H1 (cell line): ENCODE measurements around the gene DCAF4. TPM values are rescaled to one million over a fixed set of nuclear protein-coding genes. Genes with fewer than 3 reads are reported as not detected.

Source experiments
- CTCF ChIA-PET: fragments of 300-600 bp; sonication (Branson Sonifier 250); formaldehyde crosslinking; loops from one replicate; lab custom pipeline; 2021; ENCODE audit not compliant: partially characterized antibody; lab: Charles Lee
- POLR2A ChIA-PET: fragments of 300-600 bp; sonication (Branson Sonifier 250); formaldehyde crosslinking; loops from one replicate; lab custom pipeline; 2021; ENCODE audit warnings: inconsistent platforms; ENCODE audit not compliant: partially characterized antibody; lab: Charles Lee
- DNase-seq, 2 experiments: peaks; one replicate each; pipeline versions ENCODE4 v3.0.0 to v3.0.0-alpha.2; 2010 to 2022; ENCODE audit warnings: low spot score in 2 of 2, low read depth in 1 of 2, mixed read lengths in 1 of 2
- FAIRE-seq: peaks from 2 replicates; lab custom pipeline; 2011; peaks lifted over from hg19 to GRCh38; lab: Jason Lieb, UNC
- H2AFZ ChIP-seq: 2 replicates; pipeline ENCODE4 v1.8.1; 2012; ENCODE audit warnings: low read length, inconsistent platforms
- H2AK5ac ChIP-seq: 2 replicates; pipeline ENCODE4 v1.6.1; 2013; ENCODE audit warnings: low read depth, low read length
- H2BK120ac ChIP-seq: replicated peaks from 2 replicates; pipeline ENCODE3; 2013; ENCODE audit warnings: low read depth, low read length, inconsistent platforms
- H2BK12ac ChIP-seq: 2 replicates; pipeline ENCODE4 v1.6.1; 2013; ENCODE audit warnings: low read depth, low read length
- H2BK15ac ChIP-seq: 2 replicates; pipeline ENCODE4 v1.6.1; 2013; ENCODE audit warnings: low read length
- H2BK20ac ChIP-seq: 2 replicates; pipeline ENCODE4 v1.6.1; 2013; ENCODE audit warnings: low read length
- H2BK5ac ChIP-seq: 2 replicates; pipeline ENCODE4 v1.6.1; 2013; ENCODE audit warnings: low read depth, low read length
- H3K14ac ChIP-seq: 2 replicates; pipeline ENCODE4 v1.6.1; 2013; ENCODE audit warnings: inconsistent platforms; ENCODE audit not compliant: insufficient read length
- H3K18ac ChIP-seq: 2 replicates; pipeline ENCODE4 v1.6.1; 2013; ENCODE audit warnings: low read length; ENCODE audit errors: extremely low read depth
- H3K23ac ChIP-seq: 2 replicates; pipeline ENCODE4 v1.6.1; 2013; ENCODE audit warnings: inconsistent platforms; ENCODE audit not compliant: insufficient read length
- H3K23me2 ChIP-seq: 2 replicates; pipeline ENCODE4 v1.6.1; 2013; ENCODE audit warnings: low read depth, low read length
- H3K27ac ChIP-seq: 2 replicates; pipeline ENCODE4 v1.6.1; 2011; ENCODE audit warnings: low read depth, low read length, inconsistent platforms
- H3K27me3 ChIP-seq, 4 experiments: replicated peaks in 1 of 4; 1 replicate in 1 of 4; 2 replicates in 3 of 4; pipeline versions ENCODE4 v1.6.1 to v1.8.1; 2011 to 2013; ENCODE audit warnings: low read length in 3 of 4, mild to moderate bottlenecking in 3 of 4, inconsistent platforms in 2 of 4, mixed read lengths in 2 of 4, moderate library complexity in 1 of 4; ENCODE audit not compliant: control insufficient read depth in 3 of 4, insufficient read depth in 3 of 4; ENCODE audit errors: extremely low read depth in 1 of 4
- H3K36me3 ChIP-seq, 4 experiments: 2 replicates each; pipeline versions ENCODE4 v1.6.1 to v1.8.1; 2011 to 2013; ENCODE audit warnings: mild to moderate bottlenecking in 4 of 4, low read length in 3 of 4, moderate library complexity in 2 of 4, control low read depth in 1 of 4, inconsistent platforms in 1 of 4; ENCODE audit not compliant: insufficient read depth in 4 of 4, control insufficient read depth in 2 of 4
- H3K4ac ChIP-seq: replicated peaks from 2 replicates; pipeline ENCODE3; 2013; ENCODE audit warnings: low read length, low read depth, mixed read lengths, inconsistent platforms; ENCODE audit not compliant: insufficient read length
- H3K4me1 ChIP-seq, 4 experiments: replicated peaks in 1 of 4; 1 replicate in 1 of 4; 2 replicates in 3 of 4; pipeline versions ENCODE4 v1.6.1 to v1.8.1; 2011 to 2013; ENCODE audit warnings: low read length in 3 of 4, inconsistent platforms in 2 of 4, mixed read lengths in 1 of 4; ENCODE audit not compliant: insufficient read depth in 4 of 4, control insufficient read depth in 3 of 4
- H3K4me2 ChIP-seq, 2 experiments: 2 replicates each; pipeline versions ENCODE4 v1.6.1 to v1.8.1; 2011 to 2013; ENCODE audit warnings: low read depth in 2 of 2, low read length in 2 of 2, control low read depth in 1 of 2, inconsistent platforms in 1 of 2, mild to moderate bottlenecking in 1 of 2; ENCODE audit not compliant: insufficient read depth in 1 of 2
- H3K4me3 ChIP-seq, 4 experiments: fragments of 200-600, 300-600 bp in 1 of 4; sonication (generic), shearing (Covaris generic), sonication (Bioruptor Twin) in 1 of 4; 2 replicates each; pipeline versions ENCODE4 v1.5.1 to v1.8.1; 2011 to 2016; ENCODE audit warnings: low read length in 4 of 4, low read depth in 3 of 4, control low read depth in 2 of 4, inconsistent platforms in 2 of 4, mild to moderate bottlenecking in 2 of 4, mixed read lengths in 1 of 4, moderate library complexity in 1 of 4; ENCODE audit not compliant: insufficient read depth in 2 of 4; ENCODE audit errors: extremely low read depth in 1 of 4
- H3K56ac ChIP-seq: replicated peaks from 2 replicates; pipeline ENCODE3; 2013; ENCODE audit warnings: low read depth, mild to moderate bottlenecking, mixed read lengths, low read length, inconsistent platforms; ENCODE audit not compliant: insufficient read length
- H3K79me1 ChIP-seq: 2 replicates; pipeline ENCODE4 v1.6.1; 2013; ENCODE audit warnings: low read depth, low read length, control low read depth
- H3K79me2 ChIP-seq, 2 experiments: 2 replicates each; pipeline versions ENCODE4 v1.6.1 to v1.8.1; 2012 to 2013; ENCODE audit warnings: low read length in 2 of 2, mild to moderate bottlenecking in 2 of 2, inconsistent platforms in 1 of 2; ENCODE audit not compliant: insufficient read depth in 2 of 2, control insufficient read depth in 1 of 2
- H3K9ac ChIP-seq, 4 experiments: replicated peaks in 1 of 4; 1 replicate in 1 of 4; 2 replicates in 3 of 4; pipeline versions ENCODE4 v1.6.1 to v1.8.1; 2011 to 2013; ENCODE audit warnings: low read depth in 3 of 4, low read length in 3 of 4, control low read depth in 2 of 4, mild to moderate bottlenecking in 2 of 4, moderate library complexity in 2 of 4, inconsistent platforms in 1 of 4; ENCODE audit errors: extremely low read depth in 1 of 4
- H3K9me3 ChIP-seq, 2 experiments: 2 replicates each; pipeline versions ENCODE4 v1.6.1 to v1.8.1; 2012 to 2013; ENCODE audit warnings: mild to moderate bottlenecking in 2 of 2, moderate library complexity in 2 of 2, control low read depth in 1 of 2, inconsistent platforms in 1 of 2, low read depth in 1 of 2, low read length in 1 of 2, mixed read lengths in 1 of 2; ENCODE audit not compliant: insufficient read depth in 2 of 2
- H4K20me1 ChIP-seq, 2 experiments: replicated peaks in 1 of 2; 2 replicates each; pipeline versions ENCODE3 to v1.8.1; 2011 to 2013; ENCODE audit warnings: inconsistent platforms in 2 of 2, low read length in 2 of 2, mild to moderate bottlenecking in 1 of 2; ENCODE audit not compliant: insufficient read depth in 2 of 2, control insufficient read depth in 1 of 2
- H4K5ac ChIP-seq: 2 replicates; pipeline ENCODE4 v1.6.1; 2013; ENCODE audit warnings: low read length, low read depth, mixed read lengths, inconsistent platforms; ENCODE audit not compliant: insufficient read length
- H4K8ac ChIP-seq: 2 replicates; pipeline ENCODE4 v1.8.0; 2013; ENCODE audit warnings: mild to moderate bottlenecking, moderate library complexity, low read length, inconsistent platforms; ENCODE audit not compliant: insufficient read depth; ENCODE audit errors: extremely low read depth
- H4K91ac ChIP-seq: replicated peaks from 2 replicates; pipeline ENCODE3; 2013; ENCODE audit warnings: low read length, mixed read lengths, inconsistent platforms; ENCODE audit not compliant: insufficient read length
- ASH2L ChIP-seq: fragments of 200-600, 300-600 bp; sonication (generic); IDR thresholded peaks from one replicate; pipeline ENCODE4 v1.7.1; 2017; ENCODE audit warnings: low read length
- CHD2 ChIP-seq: IDR thresholded peaks from 2 replicates; pipeline ENCODE4 v1.6.1; 2012; ENCODE audit warnings: low read length, improper control_type of control experiment
- CTBP2 ChIP-seq: IDR thresholded peaks from 2 replicates; pipeline ENCODE4 v1.7.0; 2011; ENCODE audit warnings: borderline replicate concordance, mild to moderate bottlenecking, moderate library complexity, mixed read lengths, low read length; ENCODE audit not compliant: insufficient read depth, insufficient read length
- EP300 ChIP-seq, 2 experiments: IDR thresholded peaks; 1 replicate in 1 of 2; 2 replicates in 1 of 2; pipeline ENCODE4 v1.6.1; 2011 to 2012; ENCODE audit warnings: low read depth in 2 of 2, low read length in 2 of 2, mild to moderate bottlenecking in 2 of 2, borderline replicate concordance in 1 of 2, inconsistent platforms in 1 of 2, moderate library complexity in 1 of 2
- JUND ChIP-seq: IDR thresholded peaks from 2 replicates; pipeline ENCODE4 v1.6.1; 2011; ENCODE audit warnings: mild to moderate bottlenecking, improper control_type of control experiment, low read length
- KDM1A ChIP-seq: fragments of 200-600, 300-600 bp; sonication (generic); IDR thresholded peaks from 2 replicates; pipeline ENCODE4 v1.7.1; 2016; ENCODE audit warnings: mild to moderate bottlenecking, low read length, borderline replicate concordance
- MAFK ChIP-seq: IDR thresholded peaks from 2 replicates; pipeline ENCODE4 v1.6.1; 2012; ENCODE audit warnings: low read depth, mild to moderate bottlenecking, improper control_type of control experiment, low read length
- POLR2A ChIP-seq, 2 experiments: IDR thresholded peaks; 1 replicate in 1 of 2; 2 replicates in 1 of 2; pipeline ENCODE4 v1.6.1; 2011; ENCODE audit warnings: low read depth in 2 of 2, low read length in 2 of 2, mild to moderate bottlenecking in 2 of 2; ENCODE audit errors: control extremely low read depth in 1 of 2
- RBBP5 ChIP-seq: IDR thresholded peaks from 2 replicates; pipeline ENCODE4 v1.7.1; 2012; ENCODE audit warnings: low read depth, mild to moderate bottlenecking, inconsistent platforms, low read length, moderate library complexity, borderline replicate concordance
- SP2 ChIP-seq: IDR thresholded peaks from 2 replicates; pipeline ENCODE4 v1.6.1; 2012; ENCODE audit warnings: mild to moderate bottlenecking, low read length, inconsistent platforms
- SUZ12 ChIP-seq: fragments of 200-600 bp; sonication (generic); IDR thresholded peaks from 2 replicates; pipeline ENCODE4 v1.6.1; 2012; ENCODE audit warnings: mild to moderate bottlenecking, inconsistent platforms, low read length, moderate library complexity, mixed read lengths
- TAF1 ChIP-seq: IDR thresholded peaks from 2 replicates; pipeline ENCODE4 v1.6.1; 2011; ENCODE audit warnings: mild to moderate bottlenecking, low read depth, low read length
- TBP ChIP-seq: IDR thresholded peaks from 2 replicates; pipeline ENCODE4 v1.6.1; 2011; ENCODE audit warnings: low read depth, low read length, improper control_type of control experiment
- TCF12 ChIP-seq: IDR thresholded peaks from 2 replicates; pipeline ENCODE4 v1.6.1; 2011; ENCODE audit warnings: low read depth, mild to moderate bottlenecking, low read length
- TEAD4 ChIP-seq: IDR thresholded peaks from 2 replicates; pipeline ENCODE4 v1.6.1; 2012; ENCODE audit warnings: low read depth, low read length, inconsistent platforms, mixed read lengths
- WGBS, 2 experiments: shearing (Covaris generic) in 1 of 2; methylation state at CpG; one replicate each; pipeline versions ENCODE4 v1.1.6 to v1.1.7; 2013 to 2015; ENCODE audit warnings: low lambda C conversion rate in 2 of 2, mixed read lengths in 2 of 2, inconsistent platforms in 1 of 2, low coverage in 1 of 2, missing lambda C conversion rate in 1 of 2; ENCODE audit not compliant: insufficient replicate concordance in 2 of 2, insufficient coverage in 1 of 2, insufficient read length in 1 of 2; ENCODE audit errors: extremely low coverage in 1 of 2, missing lambda C conversion rate in 1 of 2; 5-methylcytosine and 5-hydroxymethylcytosine counted together
- polyA plus RNA-seq, 7 experiments: library from polyadenylated mRNA; depleted of rRNA in 3 of 7; stranded (reverse) in 5 of 7; unstranded in 2 of 7; fragments of >200 nt in 5 of 7; fragments of 200-250 nt in 2 of 7; gene quantifications; 1 replicate in 5 of 7; 2 replicates in 1 of 7; 4 replicates in 1 of 7; pipeline versions ENCODE4 v1.2.1 to v1.2.3, GENCODE V29; 2011 to 2013; ENCODE audit warnings: missing spikeins in 2 of 7, mixed read lengths in 2 of 7
- total RNA-seq: library from RNA; stranded (reverse); fragmentation: NEBNext Ultra II Directional; extraction: Animal tissue kit (Norgen Biotek cat#: 25700); gene quantifications from 2 replicates; pipeline ENCODE4 v1.2.1, GENCODE V29; 2021
- TF ChIP-seq, protein P1 (sequence below): IDR thresholded peaks from 2 replicates; pipeline ENCODE4 v1.6.1; 2012; ENCODE audit warnings: inconsistent platforms

DCAF4 gene
- total and polyA plus RNA-seq, 2 of the 8 experiments (the other 6 are each of a cell fraction or from before 2014, with no cell fraction given) = 17.0 to 21.1 TPM

DNA sequence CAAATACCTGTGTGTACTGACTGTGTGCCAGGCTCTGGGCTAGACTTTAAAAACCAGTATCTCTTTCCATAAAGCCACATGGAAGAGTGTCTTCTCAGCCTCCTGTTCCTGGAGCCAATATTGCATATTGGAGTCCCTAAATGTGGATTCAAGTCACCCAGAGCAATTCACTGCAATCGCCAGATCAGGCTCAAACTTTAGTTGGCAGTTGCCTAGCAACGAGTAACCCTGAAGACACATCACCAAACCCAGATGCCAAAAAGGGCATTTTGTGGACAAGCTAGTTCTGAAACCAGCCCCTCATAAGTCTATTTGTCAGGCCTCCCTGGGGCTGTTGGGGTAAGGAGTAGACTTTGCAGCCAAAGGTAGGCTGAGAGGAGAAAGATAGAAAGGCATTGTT is 46.1 kb upstream of the DCAF4 start:
- Histone ChIP-seq H4K5ac (no peak overlapping the region), H3K9me3 (no peaks in the 10 kb centered on the region), H2BK20ac (no peak overlapping the region), H3K4ac (no peak overlapping the region), H3K56ac (no peak overlapping the region), H3K9ac (no peak overlapping the region), H3K23ac (no peak overlapping the region), H3K18ac (no peak overlapping the region), H3K4me2 (no peak overlapping the region), H3K4me1 (peaks cover 0 to 7% (median 4%) of the 10 kb centered on the region in 4 experiments; a peak in 4 of 7 replicates), H3K27ac (no peak overlapping the region), H4K8ac (no peak overlapping the region), H3K79me2 (no peaks in the 10 kb centered on the region), H4K91ac (no peak overlapping the region), H3K36me3 (no peaks in the 10 kb centered on the region), H2BK5ac (no peak overlapping the region), H3K79me1 (no peaks in the 10 kb centered on the region), H2BK120ac (no peak overlapping the region), H3K23me2 (no peaks in the 10 kb centered on the region), H3K4me3 (no peak overlapping the region), H3K27me3 (peaks cover 0 to 1% (median 0%) of the 10 kb centered on the region in 4 experiments; a peak in 1 of 7 replicates), H2BK12ac (no peak overlapping the region), H2BK15ac (no peak overlapping the region), H2AFZ (no peak overlapping the region), H4K20me1 (no peaks in the 10 kb centered on the region), H3K14ac (no peak overlapping the region), H2AK5ac (no peak overlapping the region)
- 93% methylated on average over 2 of the region's 2 CpGs; no CpG with 5 or more reads in 1 of the 2 experiments for WGBS, 2 experiments
- CTCF ChIA-PET = interaction anchor here (0.6 to 2.5 kb wide), 2 partner anchors 12 to 24 kb away, joined by 4 to 10 read pairs; no protein-coding TSS in a partner anchor
- POLR2A ChIA-PET = no interaction called here
- DNase-seq (no peak), FAIRE-seq (no peak)
- no peak for TF ChIP-seq EP300 (IDR thresholded peaks at IDR 0.05; ENCODE audit: borderline replicate concordance in 1 of 2, low read depth in 2 of 2, low read length in 2 of 2)
- TF ChIP-seq MAFK = no peak
- TF ChIP-seq TCF12 = no peak
- no peak for TF ChIP-seq POLR2A (IDR thresholded peaks at IDR 0.05; ENCODE audit: control extremely low read depth in 1 of 2, low read depth in 2 of 2, low read length in 2 of 2)
- TF ChIP-seq CTBP2 = no peak
- no peak for TF ChIP-seq TEAD4
- no peak for TF ChIP-seq TAF1
- no peak for TF ChIP-seq ASH2L
- TF ChIP-seq KDM1A = no peak
- TF ChIP-seq, protein P1, sequence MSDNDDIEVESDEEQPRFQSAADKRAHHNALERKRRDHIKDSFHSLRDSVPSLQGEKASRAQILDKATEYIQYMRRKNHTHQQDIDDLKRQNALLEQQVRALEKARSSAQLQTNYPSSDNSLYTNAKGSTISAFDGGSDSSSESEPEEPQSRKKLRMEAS = no peak
- no peak for TF ChIP-seq JUND
- TF ChIP-seq SP2 = no peak
- TF ChIP-seq SUZ12 = no peak
- TF ChIP-seq RBBP5 = no peak
- TF ChIP-seq TBP = no peak
- TF ChIP-seq CHD2 = no peak
